Kidney capillary endothelial cell (primary cell): ENCODE measurements around the gene ZFHX2.

ENCODE experiments used
- DNase-seq: peaks from one replicate; pipeline ENCODE4 v3.0.0-alpha.2; 2018; ENCODE audit warnings: low spot score

ZFHX2 gene

GRCh38 chr14:23559926-23560520 is 8.5 kb upstream of the ZFHX2 start:
- DNase-seq: no peak

DNA sequence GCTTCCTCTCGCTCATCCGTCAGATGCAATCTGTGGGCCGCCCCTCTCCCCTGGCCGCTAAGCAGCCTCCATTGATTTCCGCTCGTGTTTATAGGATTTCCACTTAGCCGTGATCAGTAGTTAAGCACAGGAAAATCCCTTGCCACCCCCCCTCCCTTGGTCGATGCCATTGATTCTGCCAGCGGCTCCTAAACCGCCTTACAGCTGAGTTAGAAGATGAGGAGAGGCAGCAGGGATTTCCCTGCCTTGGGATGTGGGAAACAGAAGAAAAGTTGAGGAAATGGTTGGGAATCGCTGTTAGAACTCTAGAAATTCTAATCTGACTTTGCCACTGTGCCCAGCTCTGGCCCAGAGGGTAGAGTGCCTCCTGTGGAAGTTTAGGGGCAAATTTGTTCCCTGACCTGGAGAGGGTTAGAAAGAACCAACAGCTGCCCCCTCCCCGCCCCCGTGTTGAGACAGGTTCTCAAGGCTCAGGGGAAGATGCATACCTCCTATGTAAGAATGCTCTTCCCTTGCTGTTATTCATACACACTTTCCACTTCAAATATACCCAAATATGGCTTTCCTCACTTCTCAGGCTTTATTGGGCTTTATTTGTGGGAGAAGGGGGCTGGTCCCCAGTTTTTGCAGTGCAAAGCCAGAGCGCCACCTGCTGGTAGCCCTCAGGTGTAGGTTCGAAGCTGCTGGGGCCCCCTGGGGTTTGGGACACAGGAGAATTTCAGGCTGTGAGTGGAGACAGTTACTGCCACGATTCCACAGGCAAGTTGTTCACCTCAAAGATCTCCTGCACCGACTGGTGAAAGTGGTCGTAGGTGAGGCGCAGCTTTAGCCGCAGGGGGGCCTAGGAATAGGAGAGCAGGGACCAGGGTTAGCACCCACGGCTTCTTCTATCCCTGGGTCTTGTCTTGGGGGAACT is 7.7 kb upstream of the ZFHX2 start:
- no peak for DNase-seq

DNA sequence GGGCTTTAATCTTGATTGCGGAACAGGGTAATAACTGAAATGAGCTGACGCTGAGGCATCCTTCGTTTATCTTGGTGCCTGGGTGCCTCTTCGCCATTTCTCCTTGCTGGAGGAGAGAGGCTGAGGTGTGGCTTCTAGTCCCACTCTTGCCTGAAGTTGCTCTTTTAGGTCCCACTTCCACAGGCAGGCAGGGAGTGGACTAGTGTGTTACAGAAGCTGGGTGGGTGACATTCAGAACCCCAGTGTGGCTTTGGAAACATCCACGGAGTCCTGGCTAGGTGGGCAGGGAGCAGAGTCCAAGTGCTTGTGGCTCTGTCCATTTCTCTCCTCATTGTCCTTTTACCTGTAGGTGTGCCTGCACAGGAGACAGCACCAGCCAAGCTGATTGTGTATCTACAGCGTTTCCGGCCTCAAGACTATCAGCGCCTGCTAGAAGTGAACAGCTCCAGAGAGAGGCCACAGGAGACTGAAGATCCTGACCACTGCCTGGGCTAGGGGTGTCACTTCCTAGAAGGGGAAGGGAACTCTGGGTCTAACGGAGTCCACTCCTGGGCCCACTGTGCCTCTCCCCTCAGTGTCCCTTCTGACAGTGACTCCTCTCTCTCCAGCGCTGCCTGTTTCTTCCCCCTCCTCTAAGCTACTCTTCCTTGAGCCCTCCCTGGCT is 6.9 kb upstream of the ZFHX2 start:
- DNase-seq: no peak

DNA sequence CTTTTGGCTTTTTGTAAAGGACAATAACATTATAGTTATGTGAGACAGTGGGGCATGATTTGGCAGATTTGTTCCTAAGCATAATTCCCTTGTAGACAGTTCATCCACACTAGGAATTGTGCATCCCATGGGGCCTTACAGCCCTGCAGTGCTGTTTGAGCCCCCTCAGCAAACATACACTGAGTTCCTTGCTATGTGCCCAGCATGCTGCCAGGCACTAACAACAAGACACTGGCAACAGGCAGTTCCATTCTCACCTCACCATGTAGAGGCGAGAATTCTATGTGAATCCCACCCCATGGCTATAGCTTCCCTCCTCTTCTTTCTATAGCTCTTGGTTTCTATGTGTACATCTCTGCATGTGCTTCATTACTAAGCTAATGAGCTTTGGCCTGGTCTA is 6.4 kb upstream of the ZFHX2 start:
- DNase-seq: no peak

GRCh38 chr14:23557521-23557920 is 6.0 kb upstream of the ZFHX2 start:
- DNase-seq: no peak

- no peak for DNase-seq
These were observed 5.3 kb upstream of the ZFHX2 start for GRCh38 chr14:23556700-23557440.

DNA sequence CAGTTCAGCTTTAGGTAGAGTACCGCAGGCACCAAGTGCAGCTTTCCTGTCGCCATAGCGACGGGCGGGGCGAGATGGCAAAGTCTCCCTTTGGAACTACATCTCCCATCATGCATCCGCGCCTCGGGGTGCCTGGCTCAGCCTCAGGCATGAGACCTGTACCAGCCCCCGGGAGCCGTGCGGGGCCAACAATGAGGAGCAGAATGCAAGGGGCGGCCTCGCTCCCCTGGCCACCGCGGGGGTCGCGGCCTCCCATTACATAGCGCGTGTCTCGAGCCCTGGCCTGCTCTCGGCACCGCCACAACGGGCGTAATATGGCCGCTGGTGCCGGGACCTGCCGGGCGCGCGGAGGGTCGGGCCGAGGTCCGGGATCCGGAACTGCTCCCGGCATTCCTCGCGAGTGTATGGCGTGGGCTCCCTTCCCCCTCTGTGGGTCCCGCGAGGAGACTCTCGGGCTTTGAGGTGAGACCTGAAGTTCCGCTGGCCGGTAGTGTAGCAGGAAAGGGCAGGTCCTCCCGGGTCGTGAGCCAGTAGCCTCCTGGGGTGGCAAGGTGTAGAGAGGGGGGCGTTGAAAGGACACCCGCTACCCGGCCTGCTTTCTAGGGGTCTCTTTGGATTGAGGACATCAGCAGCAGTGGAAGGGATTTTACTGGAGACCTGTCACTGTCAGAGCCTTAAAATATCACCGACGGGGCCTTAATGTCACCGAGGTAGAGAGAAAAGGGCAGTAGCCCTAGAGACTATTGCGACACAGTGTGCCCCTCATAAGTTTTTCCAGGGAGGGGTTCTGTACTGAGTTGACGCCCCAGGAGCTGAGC is 4.5 kb upstream of the ZFHX2 start, which contains the start of gene THTPA:
Gene THTPA, plus strand, starts transcription at position 390 of the 818 bp plus-strand sequence. CDS start 487 bp downstream, outside the sequence.
- peak; percentile 83 for DNase-seq

- DNase-seq: no peak
These were observed 3.9 kb upstream of the ZFHX2 start for GRCh38 chr14:23555533-23555881.

GRCh38 chr14:23550812-23551265 is 726 bp downstream of the ZFHX2 start:
- no peak for DNase-seq

- DNase-seq: no peak
These were observed 1.3 kb downstream of the ZFHX2 start for GRCh38 chr14:23550131-23550811.

- no peak for DNase-seq
These were observed 2.9 kb downstream of the ZFHX2 start for GRCh38 chr14:23548351-23549318.

GRCh38 chr14:23547924-23548323 is 3.6 kb downstream of the ZFHX2 start:
- no peak for DNase-seq

DNA sequence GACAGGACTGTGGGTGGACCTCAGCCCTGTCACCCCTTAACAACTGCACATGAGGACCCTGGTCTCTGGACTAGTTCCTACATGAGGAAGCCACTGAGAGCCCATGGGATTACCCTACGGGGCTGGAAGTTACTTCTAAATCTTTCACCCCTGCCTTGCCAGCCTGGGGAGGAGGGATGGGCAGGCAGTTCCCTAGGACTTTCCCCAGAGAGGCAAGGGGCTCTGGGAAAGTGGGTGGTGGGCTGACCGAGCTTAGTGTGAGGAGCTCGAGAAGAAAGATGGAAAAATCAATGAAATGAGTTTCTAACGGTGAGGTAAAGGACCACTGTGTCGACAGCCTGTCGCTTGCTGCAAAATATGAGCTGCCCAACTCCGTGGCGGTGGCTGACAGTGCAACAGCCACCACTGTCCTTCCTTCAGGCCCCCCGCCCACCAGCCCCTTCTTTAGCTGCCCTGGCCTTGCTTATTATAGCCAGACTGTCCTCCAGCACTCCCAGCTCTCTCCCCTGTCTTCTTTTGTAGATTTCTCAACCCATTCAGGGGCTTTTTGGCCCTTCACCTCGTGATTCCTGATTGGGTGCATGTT is 5.0 kb downstream of the ZFHX2 start:
- no peak for DNase-seq

GRCh38 chr14:23545740-23546365 is 5.7 kb downstream of the ZFHX2 start:
- no peak for DNase-seq

DNA sequence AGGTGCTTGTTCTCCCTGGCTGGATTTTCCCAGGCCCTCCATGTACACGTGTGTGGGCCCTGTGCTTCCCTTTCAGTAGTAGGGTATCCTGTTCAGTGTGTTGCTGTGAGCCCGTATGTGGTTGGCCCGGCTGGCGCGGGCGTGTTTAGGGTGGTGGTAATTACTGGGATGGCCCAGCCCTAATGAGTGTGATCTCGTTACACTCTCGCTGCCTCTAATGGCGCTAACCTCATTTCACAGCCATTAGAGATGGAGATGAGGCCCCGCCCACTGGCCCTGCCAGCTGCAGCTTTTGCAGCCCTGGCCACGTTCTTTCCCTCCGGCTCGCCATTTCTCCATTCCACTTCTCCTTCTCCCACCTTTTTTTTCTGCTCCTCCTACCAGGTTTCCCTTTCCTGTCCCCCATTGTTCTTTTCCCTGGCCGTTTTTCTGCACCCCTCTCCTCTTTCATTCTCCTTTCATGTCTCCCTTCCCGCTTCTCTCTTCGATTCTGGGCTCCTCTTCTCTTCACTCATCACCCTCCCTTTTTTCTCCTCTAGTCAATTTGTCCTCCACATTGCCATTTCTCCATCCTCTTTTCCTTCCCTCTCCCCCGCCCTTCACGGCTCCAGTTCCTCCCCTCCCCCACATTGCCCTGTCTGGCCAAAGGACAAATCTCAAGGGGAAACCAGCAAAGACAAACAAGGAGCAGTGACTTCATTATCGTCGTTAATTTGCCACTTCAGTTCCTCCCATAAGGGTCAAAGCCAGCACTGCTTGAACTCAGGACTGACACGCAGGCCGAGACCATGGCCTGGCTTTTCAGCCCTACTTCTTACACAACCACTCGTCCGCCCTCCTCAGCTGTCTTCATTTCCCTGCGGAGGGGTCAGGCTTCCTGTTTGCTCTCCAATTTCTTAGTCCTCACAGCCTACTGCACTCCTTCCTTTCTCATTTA is 6.8 kb downstream of the ZFHX2 start:
- no peak for DNase-seq

DNA sequence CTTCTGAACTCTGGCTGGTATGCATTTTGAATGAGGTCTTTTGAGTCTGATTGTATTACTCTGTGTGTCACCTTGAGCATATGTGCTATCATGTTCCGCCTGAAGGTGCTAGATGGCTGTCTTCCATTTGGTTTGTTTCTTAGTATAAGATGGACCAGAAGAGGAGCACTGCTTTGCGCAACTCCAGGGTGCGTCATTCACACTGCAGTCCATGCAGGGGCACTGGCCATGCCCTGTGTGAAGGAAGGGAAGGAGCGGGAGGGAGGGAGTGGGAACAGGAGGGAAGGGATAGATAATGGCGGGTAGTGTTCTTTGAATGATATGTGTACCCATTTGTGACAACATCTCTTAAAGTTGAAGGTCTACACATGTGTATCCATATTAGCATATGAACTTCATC is 8.2 kb downstream of the ZFHX2 start:
- DNase-seq: no peak

DNA sequence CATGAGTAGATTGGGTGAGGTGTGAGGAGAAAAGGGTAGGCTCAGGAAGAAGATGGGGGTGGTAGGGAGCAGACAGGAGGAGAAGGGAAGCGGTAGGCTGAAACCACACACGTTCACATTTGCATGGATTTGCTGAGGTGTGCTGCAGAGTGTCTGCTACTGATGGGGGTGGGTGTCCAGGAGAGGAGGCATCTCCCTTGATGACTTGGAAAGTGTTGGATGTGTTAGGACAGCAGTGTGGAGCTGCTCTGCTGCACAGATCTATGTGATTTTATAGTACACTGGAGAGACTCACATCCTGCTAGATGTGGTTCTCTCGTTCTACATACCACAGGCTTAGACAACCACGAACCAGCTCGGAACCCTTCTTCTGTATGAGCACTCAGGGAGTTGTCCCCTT is 9.3 kb downstream of the ZFHX2 start:
- DNase-seq: no peak

DNA sequence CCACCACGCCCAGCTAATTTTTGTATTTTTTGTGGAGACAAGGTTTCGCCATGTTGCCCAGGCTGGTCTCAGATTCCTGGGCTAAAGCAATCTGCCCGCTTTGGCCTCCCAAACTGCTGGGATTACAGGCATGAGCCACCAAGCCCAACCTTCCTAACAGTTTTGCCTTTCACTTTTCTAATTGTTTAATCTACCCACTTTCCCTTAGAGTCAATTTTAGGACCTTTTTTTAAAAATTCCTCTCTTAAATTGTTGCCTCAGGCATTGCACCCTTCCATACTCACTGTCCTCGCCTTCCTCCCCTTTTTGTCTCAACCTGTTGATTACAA is 11.5 kb downstream of the ZFHX2 start:
- DNase-seq: no peak
